ENCODE measurements around the gene SLC6A6.

Gene SLC6A6

DNA sequence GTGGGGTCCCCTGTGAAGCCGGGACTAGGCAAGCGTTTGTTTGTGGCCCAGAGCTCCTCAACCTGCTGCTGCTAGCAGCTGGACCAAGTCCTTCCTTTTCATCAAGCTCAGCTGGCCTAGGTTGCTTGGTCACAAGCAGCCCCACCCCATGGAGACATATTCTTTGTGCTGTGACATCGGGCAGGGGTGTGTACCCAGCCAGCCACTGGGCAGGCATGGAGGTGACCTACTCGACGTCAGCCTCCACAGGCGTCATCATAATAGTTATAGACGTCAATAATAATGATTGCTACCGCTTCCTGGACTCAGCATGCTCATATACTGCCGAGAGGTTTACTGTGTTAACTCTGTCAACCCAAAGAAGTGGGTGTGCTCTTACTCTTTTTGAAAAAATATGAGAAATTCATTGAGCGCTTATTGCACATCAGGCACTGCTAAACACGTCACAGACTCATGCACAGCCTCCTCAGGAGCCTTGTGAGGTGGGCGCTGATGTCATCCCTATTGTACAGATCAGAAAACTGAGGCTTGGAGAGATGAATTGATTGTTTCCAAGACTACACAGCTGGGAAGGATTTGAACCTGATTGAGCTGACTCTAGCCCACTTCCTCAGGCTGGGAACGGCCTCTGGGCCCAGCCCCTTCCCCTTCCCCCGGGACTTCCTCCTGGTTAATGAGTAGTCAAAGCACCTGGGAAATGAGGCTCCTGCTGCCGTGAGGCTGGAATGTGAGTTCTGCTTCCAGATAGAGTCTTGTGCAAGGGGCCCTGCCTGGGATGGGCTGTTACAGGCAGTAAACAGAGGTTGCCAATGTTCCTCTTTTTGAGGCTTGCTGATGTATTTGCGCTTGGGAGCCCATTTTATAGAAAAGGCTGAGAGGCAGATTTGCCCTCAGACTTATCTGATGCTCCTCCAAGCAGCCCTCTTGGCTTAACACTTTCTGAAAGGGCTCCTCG, 16.2 kb downstream of the SLC6A6 start:
- Histone ChIP-seq H2BK120ac (ENCODE audit: low read depth, low read length) (no peak overlapping the region), H3K27ac (ENCODE audit: low read length, poor library complexity, severe bottlenecking) (peak overlapping the region; percentile 8), H3K9me3 (ENCODE audit: control insufficient read depth, low read length) (no peaks in the 10 kb centered on the region), H3K4me3 (ENCODE audit: insufficient read depth in 1 of 2, low read depth in 1 of 2, low read length in 2 of 2) (no peak overlapping the region), H4K91ac (ENCODE audit: low read length) (peak overlapping the region; percentile 34), H3K27me3 (ENCODE audit: control insufficient read depth in 1 of 2, insufficient read depth in 1 of 2, low read length in 2 of 2) (no peaks in the 10 kb centered on the region), H4K8ac (ENCODE audit: low read length) (peak overlapping the region; percentile 70), H3K36me3 (ENCODE audit: control insufficient read depth in 1 of 2, insufficient read depth in 2 of 2, low read depth in 1 of 2, low read length in 2 of 2) (peaks cover 58 to 71% of the 10 kb centered on the region in 2 experiments), H3K23ac (ENCODE audit: low read length in 2 of 2) (peak overlapping the region in 1 of 2 experiments; percentile 60), H3K18ac (ENCODE audit: low read depth in 1 of 2, low read length in 2 of 2) (peak overlapping the region in 1 of 2 experiments; percentile 70), H3K4ac (ENCODE audit: low read depth in 1 of 2, low read length in 2 of 2) (no peak overlapping the region), H2BK5ac (ENCODE audit: low read depth, low read length, poor library complexity, severe bottlenecking) (no peak overlapping the region), H2AK5ac (ENCODE audit: low read length, severe bottlenecking) (peak overlapping the region; percentile 72), H3K79me1 (replicated peaks; ENCODE audit: low read length, poor library complexity, severe bottlenecking) (peaks cover 39% of the 10 kb centered on the region), H3K14ac (ENCODE audit: low read length in 2 of 2) (peak overlapping the region in 1 of 2 experiments; percentile 42), H2BK12ac (ENCODE audit: low read length in 2 of 2) (no peak overlapping the region), H3K4me1 (ENCODE audit: control insufficient read depth, insufficient read depth, low read depth, low read length) (peaks cover 54% of the 10 kb centered on the region), H3K9ac (ENCODE audit: low read length) (no peak overlapping the region), H2AFZ (ENCODE audit: low read depth, low read length) (no peak overlapping the region), H3K4me2 (ENCODE audit: low read length, poor library complexity, severe bottlenecking) (no peak overlapping the region), H2BK15ac (ENCODE audit: low read depth, poor library complexity, severe bottlenecking) (no peak overlapping the region)
- 88% methylated on average over 17 of the region's 17 CpGs for WGBS
- no peak for DNase-seq

DNA sequence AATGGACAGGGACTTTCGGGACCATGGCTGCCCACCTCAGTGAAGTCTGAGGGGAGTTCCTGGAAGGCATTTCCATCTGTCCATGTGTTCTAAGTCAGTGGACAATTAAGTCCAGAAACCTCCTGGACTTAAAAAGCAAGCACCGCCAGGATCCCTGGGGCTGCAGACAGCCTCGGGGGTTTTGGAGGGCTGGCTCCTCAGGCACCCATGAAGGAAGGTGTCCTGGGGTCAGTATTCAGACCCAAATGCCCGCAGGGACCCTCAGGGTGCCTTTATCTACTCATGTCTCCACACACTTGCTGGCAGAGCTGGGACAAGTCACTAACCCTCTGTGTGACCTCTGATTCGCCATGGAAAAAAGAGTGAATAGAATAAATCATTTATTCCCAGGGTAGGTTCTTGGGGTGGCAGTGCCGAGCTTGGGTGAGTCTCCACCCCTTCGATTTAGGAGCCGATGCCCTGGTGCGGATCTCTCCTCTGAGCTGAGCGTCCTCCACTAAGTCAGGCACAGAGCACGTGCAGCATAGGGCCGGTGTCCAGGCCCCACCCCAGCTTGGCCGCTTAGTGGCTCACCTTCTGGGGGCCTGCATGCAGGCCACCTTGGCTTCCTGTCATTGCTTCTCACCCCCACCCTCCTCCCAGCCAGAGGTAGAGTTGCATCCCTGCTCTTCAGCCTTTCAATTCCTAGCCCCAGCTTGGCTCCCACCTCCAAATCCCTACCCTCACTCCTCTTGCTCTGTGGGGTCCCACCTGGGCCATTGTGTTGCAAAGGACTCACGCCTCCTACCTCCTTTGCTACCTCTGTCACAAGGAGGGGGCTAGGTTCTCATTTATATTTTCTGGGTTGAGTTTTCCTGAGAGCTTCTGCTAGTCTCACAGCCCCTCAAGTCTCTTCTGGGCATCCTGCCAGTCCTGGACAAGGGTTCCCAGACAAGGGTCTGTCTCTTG, 19.9 kb downstream of the SLC6A6 start:
- WGBS, result 91% methylated on average over 13 of the region's 14 CpGs

DNA sequence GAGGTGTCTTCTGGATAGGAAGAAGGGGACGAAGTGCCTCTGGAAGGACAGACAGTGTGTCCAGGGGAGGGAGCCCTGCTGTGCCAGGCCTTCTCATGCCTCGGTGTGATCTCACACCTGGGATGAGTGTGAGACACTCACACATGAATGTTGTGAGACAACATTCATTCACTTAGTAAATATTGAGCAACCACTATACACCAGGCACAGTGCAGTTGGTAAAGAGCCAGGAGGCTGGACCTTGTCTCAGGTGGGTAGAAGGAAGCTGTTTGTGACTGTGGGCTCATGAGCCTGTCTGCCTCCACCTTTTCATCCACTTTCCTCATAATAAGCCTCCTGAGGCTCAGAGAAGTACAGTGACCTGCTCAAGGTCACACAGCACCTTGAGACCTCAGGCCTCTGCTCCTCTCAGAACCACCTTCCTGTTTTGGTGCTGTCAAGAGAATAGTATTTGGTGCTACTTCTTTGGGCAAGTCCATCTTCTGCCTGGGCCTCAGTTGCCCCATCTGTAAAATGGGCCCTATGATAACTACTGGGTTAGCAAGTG, 20.9 kb downstream of the SLC6A6 start:
- no CpG with 5 or more reads among the region's 2 CpGs for WGBS
- peaks cover 48% of the 10 kb centered on the region for H3K79me1 ChIP-seq (replicated peaks; ENCODE audit: low read length, poor library complexity, severe bottlenecking)
- H3K4me3 ChIP-seq (ENCODE audit: insufficient read depth in 1 of 2, low read depth in 1 of 2, low read length in 2 of 2), result no peak overlapping the region
- no peak overlapping the region for H3K9ac ChIP-seq (ENCODE audit: low read length)
- no peaks in the 10 kb centered on the region for H3K27me3 ChIP-seq (ENCODE audit: control insufficient read depth in 1 of 2, insufficient read depth in 1 of 2, low read length in 2 of 2)
- H3K18ac ChIP-seq (ENCODE audit: low read depth in 1 of 2, low read length in 2 of 2), result no peak overlapping the region
- H2AK5ac ChIP-seq (ENCODE audit: low read length, severe bottlenecking), result no peak overlapping the region
- H3K4me1 ChIP-seq (ENCODE audit: control insufficient read depth, insufficient read depth, low read depth, low read length), result peaks cover 52% of the 10 kb centered on the region
- no peak overlapping the region for H2AFZ ChIP-seq (ENCODE audit: low read depth, low read length)
- no peak overlapping the region for H4K8ac ChIP-seq (ENCODE audit: low read length)
- H2BK120ac ChIP-seq (ENCODE audit: low read depth, low read length), result no peak overlapping the region
- H3K23ac ChIP-seq (ENCODE audit: low read length in 2 of 2), result no peak overlapping the region
- peak overlapping the region in 1 of 2 experiments; percentile 2 for H3K14ac ChIP-seq (ENCODE audit: low read length in 2 of 2)
- no peak overlapping the region for H3K4me2 ChIP-seq (ENCODE audit: low read length, poor library complexity, severe bottlenecking)
- H2BK12ac ChIP-seq (ENCODE audit: low read length in 2 of 2), result no peak overlapping the region
- no peak overlapping the region for H3K27ac ChIP-seq (ENCODE audit: low read length, poor library complexity, severe bottlenecking)
- no peak overlapping the region for H3K4ac ChIP-seq (ENCODE audit: low read depth in 1 of 2, low read length in 2 of 2)
- no peak overlapping the region for H2BK15ac ChIP-seq (ENCODE audit: low read depth, poor library complexity, severe bottlenecking)
- no peak for DNase-seq
- H2BK5ac ChIP-seq (ENCODE audit: low read depth, low read length, poor library complexity, severe bottlenecking), result no peak overlapping the region
- no peaks in the 10 kb centered on the region for H3K9me3 ChIP-seq (ENCODE audit: control insufficient read depth, low read length)
- H4K91ac ChIP-seq (ENCODE audit: low read length), result no peak overlapping the region
- peaks cover 43 to 79% of the 10 kb centered on the region in 2 experiments for H3K36me3 ChIP-seq (ENCODE audit: control insufficient read depth in 1 of 2, insufficient read depth in 2 of 2, low read depth in 1 of 2, low read length in 2 of 2)

More for the DNA sequence above, 19.9 kb downstream of the SLC6A6 start:
- Histone ChIP-seq H3K4me3 (ENCODE audit: insufficient read depth in 1 of 2, low read depth in 1 of 2, low read length in 2 of 2) (no peak overlapping the region), H4K91ac (ENCODE audit: low read length) (peak overlapping the region; percentile 21), H2AK5ac (ENCODE audit: low read length, severe bottlenecking) (no peak overlapping the region), H3K36me3 (ENCODE audit: control insufficient read depth in 1 of 2, insufficient read depth in 2 of 2, low read depth in 1 of 2, low read length in 2 of 2) (peaks cover 50 to 75% of the 10 kb centered on the region in 2 experiments), H3K27ac (ENCODE audit: low read length, poor library complexity, severe bottlenecking) (no peak overlapping the region), H4K8ac (ENCODE audit: low read length) (no peak overlapping the region), H3K23ac (ENCODE audit: low read length in 2 of 2) (no peak overlapping the region), H2BK120ac (ENCODE audit: low read depth, low read length) (no peak overlapping the region), H2BK15ac (ENCODE audit: low read depth, poor library complexity, severe bottlenecking) (peak overlapping the region; percentile 48), H3K27me3 (ENCODE audit: control insufficient read depth in 1 of 2, insufficient read depth in 1 of 2, low read length in 2 of 2) (no peaks in the 10 kb centered on the region), H3K14ac (ENCODE audit: low read length in 2 of 2) (no peak overlapping the region), H3K9ac (ENCODE audit: low read length) (no peak overlapping the region), H2BK12ac (ENCODE audit: low read length in 2 of 2) (no peak overlapping the region), H3K4me2 (ENCODE audit: low read length, poor library complexity, severe bottlenecking) (no peak overlapping the region), H2AFZ (ENCODE audit: low read depth, low read length) (no peak overlapping the region), H3K4me1 (ENCODE audit: control insufficient read depth, insufficient read depth, low read depth, low read length) (peaks cover 49% of the 10 kb centered on the region), H2BK5ac (ENCODE audit: low read depth, low read length, poor library complexity, severe bottlenecking) (no peak overlapping the region), H3K9me3 (ENCODE audit: control insufficient read depth, low read length) (no peaks in the 10 kb centered on the region), H3K79me1 (replicated peaks; ENCODE audit: low read length, poor library complexity, severe bottlenecking) (peaks cover 44% of the 10 kb centered on the region), H3K18ac (ENCODE audit: low read depth in 1 of 2, low read length in 2 of 2) (peak overlapping the region in 1 of 2 experiments; percentile 18), H3K4ac (ENCODE audit: low read depth in 1 of 2, low read length in 2 of 2) (no peak overlapping the region)
- no peak for DNase-seq
